ENCODE results near the gene SLC26A11.
A peak's percentile ranks its signal among the peaks of the same experiment; 100 is the strongest.
"Not testable (repeated sequence)": the region's sequence is repeated elsewhere in the genome, so short reads cannot be mapped to it uniquely, and the experiment has no call there.

SLC26A11 gene

GRCh38 chr17:80263253-80264204 lies 43.3 kb downstream of the SLC26A11 start:
- DNase-seq, result peak; percentile 68

- no peak for DNase-seq
Observed at GRCh38 chr17:80264205-80265075, 44.2 kb downstream of the SLC26A11 start.

- DNase-seq, result no peak
Observed at GRCh38 chr17:80265205-80266068, 45.2 kb downstream of the SLC26A11 start.

GRCh38 chr17:80267391-80267790 lies 47.2 kb downstream of the SLC26A11 start:
- DNase-seq, result no peak

GRCh38 chr17:80268427-80268826 lies 48.2 kb downstream of the SLC26A11 start:
- DNase-seq, result no peak

GRCh38 chr17:80269405-80269807 lies 49.2 kb downstream of the SLC26A11 start:
- DNase-seq, result no peak

DNA sequence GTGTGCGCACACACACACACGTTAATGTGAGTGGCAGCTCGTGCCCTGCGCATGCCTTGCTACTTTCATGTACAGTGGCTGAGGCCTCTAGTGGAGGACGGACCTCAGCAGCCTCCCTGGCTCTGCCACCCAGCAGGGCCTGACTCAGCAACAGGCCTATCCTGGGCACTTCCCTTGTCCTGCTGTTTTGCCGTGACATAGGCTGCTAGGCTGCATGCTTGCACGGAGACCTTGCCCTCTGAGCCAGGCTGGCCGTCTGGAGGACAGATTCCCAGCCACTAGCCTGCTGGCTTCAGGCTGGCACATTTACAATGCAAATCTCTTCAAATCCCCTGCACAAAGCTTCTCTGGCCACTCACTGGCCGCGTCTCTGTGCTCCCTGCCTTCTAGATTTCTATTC lies 49.9 kb downstream of the SLC26A11 start:
- DNase-seq, result no peak

DNA sequence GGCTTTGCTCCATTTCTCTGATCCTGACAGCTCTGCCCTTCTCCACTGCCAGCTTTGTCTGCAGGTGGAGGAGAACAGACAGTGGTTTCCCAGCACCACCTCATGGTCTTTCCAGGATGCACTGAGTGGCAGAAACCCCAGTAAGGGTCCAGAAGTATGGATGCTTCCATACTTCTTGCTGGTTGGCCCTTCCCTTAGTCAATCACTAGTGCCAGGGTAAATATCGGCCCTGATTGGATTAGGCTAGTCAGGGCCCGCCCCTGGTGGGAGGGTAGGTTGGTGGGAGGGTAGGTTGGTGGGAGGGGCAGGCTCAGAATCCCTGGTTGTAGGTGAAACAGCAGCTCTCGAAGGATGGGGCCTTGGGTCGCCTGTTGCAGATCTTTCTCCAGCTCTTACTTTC lies 50.6 kb downstream of the SLC26A11 start:
- DNase-seq, result no peak

- DNase-seq, result no peak
Observed at GRCh38 chr17:80272366-80272765, 52.1 kb downstream of the SLC26A11 start.

- no peak for DNase-seq
Observed at GRCh38 chr17:80274331-80274730, 54.1 kb downstream of the SLC26A11 start.

DNA sequence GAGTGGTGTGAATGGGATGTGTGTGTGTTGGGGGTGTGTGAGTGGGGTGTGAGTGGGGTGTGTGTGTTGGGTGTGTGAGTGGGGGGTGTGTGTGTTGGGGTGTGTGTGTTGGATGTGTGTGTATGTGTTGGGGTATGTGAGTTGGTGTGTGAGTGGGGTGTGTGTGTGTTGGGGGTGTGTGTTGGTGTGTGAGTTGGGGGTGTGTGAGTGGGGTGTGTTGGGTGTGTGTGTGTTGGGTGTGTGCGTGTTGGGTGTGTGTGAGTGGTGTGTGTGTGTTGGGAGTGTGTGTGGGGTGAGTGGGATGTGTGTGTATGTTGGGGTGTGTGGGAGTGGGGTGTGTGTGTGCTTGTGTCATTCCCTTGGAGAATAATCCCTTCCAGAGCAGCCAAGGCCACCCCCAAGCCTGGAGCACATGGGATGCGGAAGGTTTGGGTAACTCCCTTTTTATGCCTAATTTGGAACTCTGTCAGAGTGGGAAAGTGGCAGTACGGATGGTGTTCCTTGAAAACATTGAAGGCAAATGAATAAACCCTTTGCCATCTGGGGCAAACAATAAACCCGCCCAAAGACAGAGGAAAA lies 54.7 kb downstream of the SLC26A11 start:
- DNase-seq, result no peak

DNA sequence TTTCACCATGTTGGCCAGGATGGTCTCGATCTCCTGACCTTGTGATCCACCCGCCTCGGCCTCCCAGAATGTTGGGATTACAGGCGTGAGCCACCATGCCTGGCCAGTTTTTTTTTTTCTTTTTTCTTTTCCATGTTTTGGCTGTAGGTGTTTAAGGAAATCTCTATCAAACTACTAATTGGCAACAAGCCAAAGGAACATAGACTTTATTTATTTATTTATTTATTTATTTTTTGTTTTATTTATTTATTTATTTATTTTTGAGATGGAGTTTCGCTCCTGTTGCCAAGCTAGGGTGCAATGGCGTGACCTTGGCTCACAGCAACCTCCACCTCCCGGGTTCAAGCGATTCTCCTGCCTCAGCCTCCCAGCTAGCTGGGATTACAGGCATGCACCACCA lies 55.6 kb downstream of the SLC26A11 start:
- not testable (repeated sequence) for DNase-seq

GRCh38 chr17:80277751-80278671 lies 57.8 kb downstream of the SLC26A11 start:
- DNase-seq, result no peak

GRCh38 chr17:80279895-80280294 lies 59.7 kb downstream of the SLC26A11 start:
- DNase-seq, result no peak

DNA sequence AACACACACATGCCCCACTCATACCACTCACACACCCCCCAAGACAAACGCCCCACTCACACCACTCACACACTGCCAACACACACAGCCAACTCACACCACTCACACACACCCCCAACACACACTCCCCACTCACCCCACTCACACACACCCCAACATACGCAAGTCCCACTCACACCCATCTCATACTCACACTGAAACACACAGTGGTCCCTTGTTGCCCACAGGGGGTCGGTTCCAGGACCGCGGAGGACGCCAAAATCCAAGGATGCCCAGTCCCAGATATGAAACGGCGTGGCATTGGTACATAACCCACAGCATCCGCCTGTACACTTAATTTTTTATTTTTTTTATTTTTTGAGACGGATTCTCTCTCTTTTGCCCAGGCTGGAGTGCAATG lies 61.3 kb downstream of the SLC26A11 start:
- no peak for DNase-seq

DNA sequence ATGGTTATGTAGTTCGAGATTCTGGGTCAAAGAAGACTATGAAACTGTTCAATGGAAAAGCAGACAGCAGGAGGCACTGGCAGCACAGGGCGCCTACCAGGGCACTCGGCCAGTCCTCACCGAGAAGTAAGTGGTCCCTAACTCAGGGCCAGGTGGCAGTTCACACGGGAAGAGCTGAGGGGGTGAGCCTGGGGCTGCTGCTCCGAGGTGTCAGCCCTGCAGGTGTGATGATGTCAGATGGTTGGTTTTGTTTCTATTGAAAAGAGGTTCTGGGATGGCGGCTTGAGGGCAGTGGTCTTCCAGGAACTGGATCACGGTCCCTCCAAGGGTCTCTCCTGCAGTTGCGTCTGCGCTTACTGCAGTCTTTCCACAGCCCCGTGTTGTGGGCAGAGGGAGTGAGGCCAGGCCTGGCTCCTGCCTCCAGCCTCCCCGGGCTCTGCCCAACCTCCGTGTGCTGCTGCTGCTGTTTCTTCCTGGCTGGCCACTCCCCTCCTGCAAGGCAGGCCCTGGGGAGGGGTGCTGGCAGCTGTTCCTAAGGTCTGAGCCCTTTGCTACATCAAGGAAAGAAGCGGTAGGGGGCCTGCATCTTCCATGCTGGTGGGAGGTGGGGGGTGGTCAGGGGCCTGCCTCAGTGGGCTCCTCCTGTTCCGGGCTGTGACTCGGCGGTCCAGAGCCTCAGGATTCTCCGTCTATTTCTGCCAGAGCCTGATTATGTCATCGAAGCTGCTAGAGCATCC lies 63.1 kb downstream of the SLC26A11 start:
- peak; percentile 69 for DNase-seq

- no peak for DNase-seq
Observed at GRCh38 chr17:80284631-80285030, 64.4 kb downstream of the SLC26A11 start.

DNA sequence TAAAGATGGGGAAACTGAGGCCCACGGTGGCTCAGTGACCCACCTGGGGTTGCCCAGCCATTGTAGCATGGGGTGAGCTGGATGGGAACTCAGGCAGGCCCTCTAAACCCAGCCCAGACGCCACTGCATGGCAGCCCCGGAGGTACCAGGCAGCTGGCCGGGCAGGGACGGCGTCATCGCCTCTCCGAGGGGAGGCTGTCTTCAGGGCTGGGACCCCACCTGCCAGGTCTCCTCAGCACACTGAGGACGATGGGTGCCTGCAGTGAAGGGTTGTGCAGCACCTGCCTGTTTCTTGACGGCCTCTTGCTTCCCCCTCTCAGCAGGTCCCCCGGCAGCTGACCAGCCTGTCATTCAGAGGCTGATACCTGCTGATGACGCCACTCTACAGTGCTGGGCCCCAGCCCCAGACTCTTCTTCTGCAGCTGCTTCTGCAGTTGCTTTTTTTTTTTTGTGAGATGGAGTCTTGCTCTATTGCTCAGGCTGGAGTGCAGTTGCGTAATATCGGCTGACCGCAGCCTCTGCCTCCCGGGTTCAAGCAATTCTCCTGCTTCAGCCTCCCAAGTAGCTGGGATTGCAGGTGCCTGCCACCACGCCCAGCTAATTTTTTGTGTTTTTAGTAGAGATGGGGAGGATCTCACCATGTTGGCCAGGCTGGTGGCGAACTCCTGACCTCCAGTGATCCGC lies 65.2 kb downstream of the SLC26A11 start:
- no peak for DNase-seq

- no peak for DNase-seq
Observed at GRCh38 chr17:80286638-80286960, 66.4 kb downstream of the SLC26A11 start.

DNA sequence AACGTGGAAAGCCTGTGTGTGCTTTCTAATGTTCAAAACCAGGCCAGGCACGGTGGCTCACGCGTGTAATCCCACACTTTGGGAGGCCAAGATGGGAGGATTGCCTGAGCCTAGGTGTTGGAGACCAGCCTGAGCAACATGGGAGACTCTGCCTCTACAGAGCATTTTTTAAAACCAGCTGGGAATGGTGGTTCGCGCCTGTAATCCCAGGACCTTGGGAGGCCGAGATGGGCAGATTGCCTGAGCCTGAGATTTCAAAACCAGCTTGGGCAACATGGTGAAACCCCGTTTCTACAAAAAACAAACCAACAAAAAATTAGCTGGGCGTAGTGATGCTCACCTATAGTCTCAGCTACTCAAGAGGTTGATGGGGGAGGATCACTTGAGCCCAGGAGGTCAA lies 66.8 kb downstream of the SLC26A11 start:
- no peak for DNase-seq

Data from NCI-H510A treated with DMSO at 0.1 percent for 48 hours (cell line).